Breast epithelium (tissue), 4 donors: ENCODE results near the gene CD58. TPM values are rescaled to one million over a fixed set of nuclear protein-coding genes. Genes with fewer than 3 reads are reported as not detected.
A peak's percentile ranks its signal among the peaks of the same experiment; 100 is the strongest.

ENCODE experiments used
- DNase-seq, 2 donors: peaks; one replicate each; pipeline ENCODE4 v3.0.0-alpha.2; 2019; ENCODE audit warnings: low spot score in 2 of 2
- H3K27ac ChIP-seq, 2 donors: fragments of 200-600 bp; sonication (generic) in 1 of 2; one replicate each; pipeline ENCODE4 v1.5.1; 2016 to 2019; ENCODE audit warnings: mild to moderate bottlenecking in 1 of 2
- H3K27me3 ChIP-seq, 2 donors: fragments of 200-600 bp; sonication (generic) in 1 of 2; one replicate each; pipeline versions ENCODE4 v1.5.1 to v1.6.0; 2017 to 2019; ENCODE audit warnings: control low read depth in 1 of 2, mild to moderate bottlenecking in 1 of 2
- H3K36me3 ChIP-seq: fragments of 200-600 bp; one replicate; pipeline ENCODE4 v1.5.1; 2019
- H3K4me1 ChIP-seq, 2 donors: fragments of 200-600 bp; sonication (generic); one replicate each; pipeline ENCODE4 v1.5.1; 2016 to 2019; ENCODE audit warnings: control low read depth in 1 of 2
- H3K4me3 ChIP-seq, 3 donors: fragments of 200-600 bp; sonication (generic); 1 replicate in 2 of 3; 2 replicates in 1 of 3; pipeline ENCODE4 v1.5.1; 2016 to 2019; ENCODE audit warnings: mild to moderate bottlenecking in 3 of 3, moderate library complexity in 2 of 3
- H3K9me3 ChIP-seq, 2 donors: fragments of 200-600 bp; sonication (generic) in 1 of 2; one replicate each; pipeline ENCODE4 v1.5.1; 2016 to 2019; ENCODE audit warnings: control low read depth in 1 of 2
- CTCF ChIP-seq, 3 donors: fragments of 450-650 bp; IDR thresholded peaks; one replicate each; pipeline ENCODE4 v1.5.1; 2016 to 2017; ENCODE audit warnings: antibody characterized with exemption in 3 of 3, mild to moderate bottlenecking in 3 of 3, moderate library complexity in 3 of 3
- POLR2A ChIP-seq: fragments of 450-650 bp; IDR thresholded peaks from one replicate; pipeline ENCODE4 v1.6.1; 2016; ENCODE audit warnings: antibody characterized with exemption, mild to moderate bottlenecking, moderate library complexity
- POLR2AphosphoS5 ChIP-seq, 3 donors: sonication (generic); formaldehyde crosslinking; IDR thresholded peaks; one replicate each; pipeline ENCODE4 v1.6.1; 2017; ENCODE audit warnings: antibody characterized with exemption in 3 of 3
- intact Hi-C: fragments of 100-400 bp; cut with DNase I; formaldehyde crosslinking; loops from one replicate; pipeline ENCODE4 v1.15.1; 2023; ENCODE audit warnings: low total_unique reads
- total RNA-seq, 3 donors: library from RNA; depleted of rRNA; stranded (reverse); fragments of >200 nt; gene quantifications; one replicate each; pipeline ENCODE4 v1.1.0, GENCODE V29; 2016

CD58 gene
- total RNA-seq, 3 donors from 2014 or later: 22.0 to 31.4 (median 31.3) TPM

DNA sequence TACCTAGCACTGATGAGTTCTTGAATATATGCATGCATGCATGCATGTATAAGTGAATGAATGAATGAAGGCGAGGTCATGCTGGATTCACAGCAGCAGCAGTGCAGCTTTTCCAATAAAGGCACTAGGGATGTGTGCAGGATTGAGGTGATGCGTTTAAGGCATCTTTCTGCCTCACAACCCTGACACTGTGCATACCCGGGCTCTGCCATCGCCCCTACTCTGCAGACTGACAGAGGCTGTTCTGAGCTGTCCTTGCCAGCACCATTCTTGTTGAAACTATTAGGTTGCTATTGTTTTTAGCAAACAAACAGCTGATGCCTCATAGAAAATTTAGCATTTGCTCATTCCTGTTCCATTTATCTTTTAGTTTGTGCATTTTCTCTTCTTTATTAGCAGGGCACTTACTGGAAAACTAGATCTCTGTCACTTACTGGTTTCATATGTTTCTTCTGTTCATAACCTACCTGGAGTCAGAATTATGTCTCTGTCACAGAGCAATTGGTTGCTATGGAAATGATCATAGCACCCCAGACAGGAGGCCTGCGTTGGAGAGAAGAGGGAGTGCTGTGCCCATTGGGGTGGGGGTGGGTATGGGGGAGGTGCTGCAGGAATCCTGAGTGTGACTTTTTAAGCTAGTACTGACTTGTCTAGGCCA is 79.0 kb downstream of the CD58 start:
- Histone ChIP-seq H3K9me3 (no peaks in the 10 kb centered on the region), H3K4me3 (no peak overlapping the region), H3K36me3 (no peaks in the 10 kb centered on the region), H3K27me3 (no peaks in the 10 kb centered on the region), H3K4me1 (peaks cover 0 to 10% of the 10 kb centered on the region in 2 donors), H3K27ac (no peak overlapping the region)
- TF ChIP-seq POLR2AphosphoS5 (IDR thresholded peaks at IDR 0.05) (no peak), CTCF (IDR thresholded peaks at IDR 0.05) (no peak), POLR2A (no peak)
- no peak for DNase-seq
- intact Hi-C loops: no loop called here

DNA sequence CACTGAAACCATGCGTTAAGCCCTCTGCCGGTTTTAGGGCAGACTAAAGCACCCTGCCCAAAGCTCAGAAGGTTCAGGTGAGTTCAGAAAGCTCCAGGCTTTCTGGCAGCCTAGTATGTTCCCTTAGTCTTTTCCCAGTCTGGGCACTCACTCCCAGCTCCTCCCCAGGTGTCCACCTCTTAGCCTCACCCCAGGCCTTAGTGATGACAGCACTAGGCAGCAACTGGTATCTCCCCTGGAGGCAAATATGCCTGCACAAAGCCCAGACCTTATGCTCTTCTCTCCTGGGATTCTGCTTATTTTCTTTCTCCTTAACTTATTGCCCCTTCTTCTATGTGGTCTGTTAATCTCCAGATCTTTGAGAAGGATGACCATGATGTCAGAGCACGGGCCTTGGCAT is 80.2 kb downstream of the CD58 start:
- Histone ChIP-seq H3K4me3 (no peak overlapping the region), H3K27ac (peak overlapping the region; percentile 80 to 81), H3K36me3 (no peaks in the 10 kb centered on the region), H3K4me1 (peaks cover 0 to 10% of the 10 kb centered on the region in 2 donors), H3K27me3 (no peaks in the 10 kb centered on the region), H3K9me3 (no peaks in the 10 kb centered on the region)
- TF ChIP-seq POLR2AphosphoS5 (IDR thresholded peaks at IDR 0.05) (no peak), CTCF (IDR thresholded peaks at IDR 0.05) (no peak), POLR2A (no peak)
- DNase-seq: no peak
- intact Hi-C loops: no loop called here

GRCh38 chr1:116489231-116489697 is 81.6 kb downstream of the CD58 start:
- peaks cover 0 to 10% of the 10 kb centered on the region in 2 donors for H3K4me1 ChIP-seq
- TF ChIP-seq CTCF (IDR thresholded peaks at IDR 0.05) (no peak), POLR2AphosphoS5 (IDR thresholded peaks at IDR 0.05) (peak in 1 of 3 donors; percentile 75), POLR2A (peak; percentile 8)
- intact Hi-C loops: loop anchor here (5.0 to 10.0 kb wide), 2 partner anchors 124 to 337 kb away; no protein-coding TSS in a partner anchor
- DNase-seq: peak; percentile 67 to 93
- H3K27me3 ChIP-seq: no peaks in the 10 kb centered on the region
- no peaks in the 10 kb centered on the region for H3K36me3 ChIP-seq
- H3K27ac ChIP-seq: peak overlapping the region; percentile 80 to 81
- H3K4me3 ChIP-seq: no peak overlapping the region
- no peaks in the 10 kb centered on the region for H3K9me3 ChIP-seq

- no peaks in the 10 kb centered on the region for H3K36me3 ChIP-seq
- no peaks in the 10 kb centered on the region for H3K27me3 ChIP-seq
- intact Hi-C loops: loop anchor here (5.0 to 10.0 kb wide), 2 partner anchors 123 to 336 kb away; no protein-coding TSS in a partner anchor
- H3K4me3 ChIP-seq: no peak overlapping the region
- no peak for DNase-seq
- peak overlapping the region in 1 of 2 donors; percentile 81 for H3K27ac ChIP-seq
- no peaks in the 10 kb centered on the region for H3K9me3 ChIP-seq
- TF ChIP-seq POLR2A: no peak
- peaks cover 0 to 10% of the 10 kb centered on the region in 2 donors for H3K4me1 ChIP-seq
These were observed 82.8 kb downstream of the CD58 start for GRCh38 chr1:116488071-116488470.

DNA sequence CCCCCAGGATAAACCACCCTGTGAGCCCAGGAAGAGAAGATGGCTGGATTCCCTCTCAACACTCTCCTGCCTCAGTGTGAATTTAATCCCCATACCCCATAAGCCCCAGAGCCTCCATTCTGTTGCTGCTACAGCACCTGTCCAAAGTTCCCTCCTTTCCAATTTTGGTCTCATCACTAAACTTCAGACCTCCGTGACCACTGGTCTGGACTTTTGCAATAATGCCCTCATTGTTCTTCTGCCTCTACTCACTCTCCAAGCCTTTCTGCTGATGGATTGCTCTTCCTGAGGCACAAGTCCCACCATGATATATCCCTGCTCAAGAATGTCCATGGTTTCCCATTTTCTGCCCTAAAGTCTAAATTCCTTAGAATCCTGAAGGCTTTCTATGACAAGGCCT is 83.2 kb downstream of the CD58 start:
- no peak for DNase-seq
- Histone ChIP-seq H3K4me1 (peaks cover 0 to 10% of the 10 kb centered on the region in 2 donors), H3K27ac (peak overlapping the region in 1 of 2 donors; percentile 81), H3K36me3 (no peaks in the 10 kb centered on the region), H3K27me3 (no peaks in the 10 kb centered on the region), H3K4me3 (no peak overlapping the region), H3K9me3 (no peaks in the 10 kb centered on the region)
- TF ChIP-seq POLR2A: no peak
- TF ChIP-seq CTCF (IDR thresholded peaks at IDR 0.05): no peak
- TF ChIP-seq POLR2AphosphoS5 (IDR thresholded peaks at IDR 0.05): no peak
- intact Hi-C loops: loop anchor here (5.0 to 10.0 kb wide), 2 partner anchors 123 to 335 kb away; no protein-coding TSS in a partner anchor
